Measurements from ENCODE around the gene PDZRN4.

GRCh38 chr12:41167701-41168100 is 20.4 kb upstream of the PDZRN4 start:
- TF ChIP-seq CTCF (IDR thresholded peaks at IDR 0.05), result no peak
- TF ChIP-seq POLR2A (IDR thresholded peaks at IDR 0.05), result no peak
- TF ChIP-seq EP300 (IDR thresholded peaks at IDR 0.05), result no peak

Data from tibial nerve (tissue), 4 donors.